HL-60/S4 treated with phorbol 12-myristate 13-acetate at 8.2 ng/mL for 4 days and 3 days (cell line): Measurements from ENCODE around the gene SLC39A11.

Source experiments
- in situ Hi-C: fragments of 300-500 bp; cut with MboI; formaldehyde crosslinking; loops from 2 replicates; pipeline ENCODE4 v1.15.0; 2022; ENCODE audit warnings: low sequenced_read_pairs

Gene SLC39A11

GRCh38 chr17:73045724-73046123, 46.8 kb downstream of the SLC39A11 start:
- in situ Hi-C loops = no loop called here

DNA sequence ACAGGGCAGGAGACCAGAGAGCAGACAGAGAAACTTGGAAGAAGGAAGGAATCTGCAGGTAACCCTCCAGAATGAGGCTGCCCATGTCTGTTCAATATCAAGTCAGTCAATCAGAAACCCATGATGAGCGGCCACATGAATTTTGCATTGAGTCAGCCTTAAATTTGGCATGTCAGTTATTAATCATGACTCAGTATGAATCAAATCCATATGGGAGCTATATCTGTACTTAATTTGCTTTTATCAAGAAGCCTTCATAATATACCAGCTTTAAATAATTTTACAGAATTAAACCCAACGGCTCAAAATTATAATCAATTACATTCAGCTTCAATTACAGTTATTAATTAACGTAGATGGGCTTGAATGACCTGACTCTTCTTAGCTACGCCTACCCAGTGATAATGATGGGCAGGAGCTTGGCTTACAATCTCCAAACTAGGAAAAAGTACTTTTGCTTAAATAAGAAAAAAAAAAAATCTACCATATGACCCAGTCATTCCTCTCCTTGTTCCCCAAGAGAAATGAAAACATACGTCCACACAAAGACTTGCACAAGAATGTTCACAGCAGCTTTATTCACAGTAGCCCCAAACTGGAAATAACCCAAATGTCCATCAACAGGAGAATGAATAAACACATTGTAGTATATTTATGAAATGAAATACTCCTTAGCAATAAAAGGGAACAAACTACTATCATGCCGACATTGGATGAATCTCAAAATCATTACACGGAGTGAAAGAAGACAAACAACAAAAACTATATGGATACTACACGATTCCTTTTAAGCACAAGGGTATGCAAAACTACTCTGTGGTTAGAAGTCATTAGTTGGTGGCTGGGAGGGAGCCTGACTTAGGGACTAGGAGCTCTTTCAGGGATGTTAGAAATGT, 48.6 kb downstream of the SLC39A11 start:
- in situ Hi-C loops = no loop called here

- in situ Hi-C loops = no loop called here
Measured at GRCh38 chr17:73042809-73043685, 49.4 kb downstream of the SLC39A11 start.

- in situ Hi-C loops = no loop called here
Measured at GRCh38 chr17:73042225-73042624, 50.3 kb downstream of the SLC39A11 start.

GRCh38 chr17:73039282-73039681, 53.2 kb downstream of the SLC39A11 start:
- in situ Hi-C loops = no loop called here

DNA sequence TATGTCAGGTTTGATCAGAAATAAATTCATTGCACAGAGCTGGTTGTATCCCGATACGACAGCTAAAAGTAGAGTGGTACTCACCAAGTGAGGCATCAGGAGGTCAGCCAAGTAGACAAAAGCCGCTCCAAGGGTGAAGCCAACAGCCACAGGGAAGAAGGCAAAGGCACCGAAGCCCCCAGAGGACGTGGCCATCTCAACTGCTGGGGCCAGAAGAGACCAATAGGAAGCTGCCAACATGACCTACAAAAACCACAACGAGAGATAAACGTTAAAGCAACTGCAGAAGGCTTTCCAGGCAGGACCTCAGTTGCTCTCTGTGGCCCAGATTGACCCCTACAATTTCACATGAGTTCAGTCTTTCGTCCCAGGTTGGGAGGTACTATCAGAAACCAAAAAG, 61.0 kb downstream of the SLC39A11 start:
- in situ Hi-C loops = no loop called here

DNA sequence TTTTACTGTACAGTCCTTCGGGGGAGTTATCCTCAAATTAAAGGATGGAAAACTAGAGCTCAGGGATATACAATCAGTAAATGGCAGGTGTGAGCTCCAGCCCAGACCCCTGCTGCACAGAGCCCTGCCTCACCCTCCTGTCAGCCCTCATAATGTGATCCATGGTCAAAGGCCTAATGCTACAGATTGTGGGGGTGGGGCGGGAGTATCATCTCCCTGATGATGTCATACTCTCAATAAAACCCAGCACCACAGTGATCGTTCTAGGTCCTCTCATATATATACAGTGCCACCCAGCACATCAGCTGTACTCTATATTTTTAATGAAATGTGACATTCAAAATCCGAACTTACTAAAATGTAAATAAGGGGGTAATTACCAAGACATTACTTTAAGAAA, 61.5 kb downstream of the SLC39A11 start:
- in situ Hi-C loops = no loop called here

DNA sequence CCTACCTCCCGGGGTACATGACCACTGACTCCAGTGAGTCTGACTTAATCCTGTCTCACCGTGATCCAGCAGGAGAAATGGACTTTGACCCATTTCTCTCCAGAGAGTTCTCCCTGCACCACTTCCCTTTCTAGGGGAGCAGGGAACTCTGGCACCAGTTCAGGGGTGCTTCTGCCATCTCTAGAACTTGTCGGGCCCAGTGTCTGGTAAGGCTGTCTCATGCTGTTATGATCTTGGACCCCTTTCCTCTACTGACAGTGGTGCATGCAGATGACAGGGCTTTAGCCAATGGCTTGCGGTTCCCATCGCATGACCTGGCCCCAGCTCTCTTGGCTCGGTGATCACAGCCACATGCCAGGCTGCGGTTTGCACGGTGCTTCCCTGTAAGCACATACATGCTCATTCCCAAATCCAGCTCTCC, 62.0 kb downstream of the SLC39A11 start:
- in situ Hi-C loops = no loop called here

DNA sequence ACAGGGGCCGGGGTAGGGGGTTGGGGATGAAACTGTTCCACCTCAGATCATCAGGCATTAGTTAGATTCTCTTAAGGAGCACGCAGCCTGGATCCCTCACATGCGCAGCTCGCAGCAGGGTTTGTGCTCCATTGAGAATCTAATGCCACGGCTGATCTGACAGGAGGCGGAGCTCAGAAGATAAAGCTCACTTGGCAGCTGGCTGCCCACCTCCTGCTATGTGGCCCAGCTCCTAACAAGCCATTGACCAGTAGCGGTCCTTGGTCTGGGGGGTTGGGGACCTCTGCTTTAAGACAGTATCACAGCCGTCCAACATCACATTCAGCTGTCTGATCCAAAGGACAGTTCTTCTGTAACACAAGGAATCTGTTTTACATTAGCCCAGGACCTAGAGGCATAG, 62.5 kb downstream of the SLC39A11 start:
- in situ Hi-C loops = no loop called here

DNA sequence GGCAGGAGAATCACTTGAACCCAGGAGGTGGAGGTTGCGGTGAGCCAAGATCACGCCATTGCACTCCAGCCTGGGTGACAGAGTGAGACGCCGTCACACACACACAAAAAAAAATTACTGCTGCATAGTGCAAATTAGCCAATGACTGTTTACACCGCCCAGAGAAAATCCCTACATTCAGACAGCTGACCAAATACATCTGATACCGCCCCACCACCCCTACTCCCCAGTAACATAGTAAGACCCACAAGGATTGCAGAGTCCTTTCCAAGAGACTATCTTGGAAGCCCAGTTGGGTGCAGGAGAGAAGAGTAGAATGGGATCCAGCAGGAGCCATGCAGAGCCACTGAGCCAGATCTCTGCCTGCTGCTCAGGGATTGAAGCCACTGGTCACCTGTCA, 63.5 kb downstream of the SLC39A11 start:
- in situ Hi-C loops = no loop called here

- in situ Hi-C loops = no loop called here
Measured at GRCh38 chr17:73028299-73028755, 64.2 kb downstream of the SLC39A11 start.

DNA sequence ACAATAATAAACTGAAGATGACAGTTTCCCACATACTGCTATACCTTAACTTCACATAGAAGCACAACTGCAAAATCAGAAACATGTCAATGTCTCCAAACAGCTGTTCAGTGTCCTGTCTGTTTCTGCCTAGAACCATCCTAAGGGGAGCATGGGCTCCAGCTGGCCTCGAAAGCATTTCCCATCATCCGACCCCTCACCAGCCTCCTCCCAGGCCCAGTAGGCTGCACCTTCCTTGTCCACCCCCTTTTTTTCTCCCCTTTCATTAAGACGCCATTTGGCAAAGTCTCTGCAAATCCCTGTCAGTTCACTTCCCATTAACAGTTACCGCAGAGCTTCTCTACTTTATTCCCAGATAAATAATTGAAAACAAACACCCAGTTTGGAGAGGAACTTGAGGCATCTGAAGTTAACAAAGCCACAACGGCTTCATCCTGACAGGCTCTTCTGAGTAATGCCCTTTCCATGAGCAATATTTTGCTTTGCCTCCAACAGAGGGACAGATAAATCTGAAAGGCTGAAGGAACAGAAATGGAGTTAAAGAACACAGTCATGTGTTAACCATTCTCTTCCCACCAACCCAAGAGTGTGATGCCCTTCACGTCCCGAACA, 65.3 kb downstream of the SLC39A11 start:
- in situ Hi-C loops = no loop called here

DNA sequence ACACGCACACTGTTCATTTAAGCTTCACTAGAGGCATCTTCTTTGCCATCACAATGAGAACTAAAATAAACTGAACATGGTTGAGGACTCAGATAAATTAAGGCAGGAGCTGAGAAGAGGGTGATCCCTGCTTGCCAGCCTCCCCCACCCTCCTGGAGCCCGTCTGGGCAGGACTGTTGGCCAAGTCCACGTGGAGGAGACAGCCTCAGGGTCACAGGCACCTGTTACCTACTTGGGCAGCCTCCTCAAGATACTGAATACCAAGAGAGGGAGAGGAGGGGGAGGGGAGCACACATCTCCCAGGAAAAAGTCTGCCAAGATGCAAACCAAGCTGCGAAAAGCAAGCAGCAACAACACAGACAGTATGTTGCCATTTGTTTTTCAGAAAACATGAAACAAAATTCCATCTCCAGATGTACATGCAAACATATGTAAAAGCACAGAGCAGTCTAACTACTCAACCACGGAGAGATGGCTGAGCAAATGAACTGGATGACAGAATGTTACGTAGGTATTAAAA, 67.4 kb downstream of the SLC39A11 start:
- in situ Hi-C loops = no loop called here

DNA sequence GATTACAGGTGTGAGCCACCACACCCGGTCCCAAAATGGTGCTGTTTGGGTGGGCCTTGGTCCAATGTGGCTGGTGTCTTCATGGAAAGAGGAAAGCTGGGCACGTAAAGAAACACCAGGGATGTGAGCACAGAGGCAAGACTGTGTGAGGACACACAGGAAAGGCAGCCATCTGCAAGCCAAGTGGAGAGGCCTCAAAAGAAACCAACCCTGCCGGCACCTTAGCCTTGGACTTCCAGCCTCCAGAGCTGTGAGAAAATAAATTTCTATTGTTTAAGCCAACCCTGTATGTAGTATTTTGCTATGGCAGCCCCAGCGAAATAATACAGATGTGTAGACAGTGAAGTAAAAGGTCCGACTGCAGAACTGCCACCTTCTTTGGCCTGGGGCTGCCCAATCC, 68.7 kb downstream of the SLC39A11 start:
- in situ Hi-C loops = no loop called here

- in situ Hi-C loops = no loop called here
Measured at GRCh38 chr17:73022694-73023093, 69.8 kb downstream of the SLC39A11 start.

DNA sequence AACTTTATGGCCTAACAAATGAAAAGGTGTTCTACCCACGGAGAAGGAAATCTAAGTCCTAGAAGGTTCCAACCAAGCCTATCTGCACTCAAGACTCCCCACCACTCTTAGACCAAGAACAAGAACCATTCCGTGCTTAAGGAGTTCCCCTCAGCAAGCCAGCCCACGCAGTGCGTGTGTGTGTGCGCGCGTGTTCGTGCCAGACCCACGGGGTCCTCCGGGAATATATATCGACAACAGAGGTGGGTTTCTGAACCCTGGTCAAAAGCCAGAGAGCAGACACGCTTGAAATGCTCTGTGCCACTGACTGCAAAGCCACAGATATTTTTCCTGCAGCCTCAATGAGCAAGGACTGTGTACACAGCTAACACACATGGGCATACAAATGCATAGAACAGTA, 70.7 kb downstream of the SLC39A11 start:
- in situ Hi-C loops = no loop called here

GRCh38 chr17:73020110-73020509, 72.4 kb downstream of the SLC39A11 start:
- in situ Hi-C loops = no loop called here

DNA sequence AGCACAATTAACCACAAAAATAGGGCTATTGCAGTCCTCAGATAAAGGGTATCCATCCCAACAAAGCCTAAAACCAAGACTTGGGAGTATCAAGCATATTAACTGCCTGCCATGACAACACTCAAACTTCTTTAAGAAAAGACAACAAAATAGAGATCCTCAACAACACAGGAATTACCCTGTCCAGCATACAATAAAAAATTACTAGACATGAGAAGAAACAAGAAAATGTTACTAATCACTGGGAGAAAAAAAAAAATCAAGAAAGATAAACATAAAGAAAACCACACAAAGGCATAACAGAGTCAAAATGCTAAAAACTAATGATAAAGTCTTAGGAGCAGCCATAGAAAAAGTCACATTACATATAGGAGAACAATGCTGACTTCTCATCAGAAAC, 73.9 kb downstream of the SLC39A11 start:
- in situ Hi-C loops = no loop called here

DNA sequence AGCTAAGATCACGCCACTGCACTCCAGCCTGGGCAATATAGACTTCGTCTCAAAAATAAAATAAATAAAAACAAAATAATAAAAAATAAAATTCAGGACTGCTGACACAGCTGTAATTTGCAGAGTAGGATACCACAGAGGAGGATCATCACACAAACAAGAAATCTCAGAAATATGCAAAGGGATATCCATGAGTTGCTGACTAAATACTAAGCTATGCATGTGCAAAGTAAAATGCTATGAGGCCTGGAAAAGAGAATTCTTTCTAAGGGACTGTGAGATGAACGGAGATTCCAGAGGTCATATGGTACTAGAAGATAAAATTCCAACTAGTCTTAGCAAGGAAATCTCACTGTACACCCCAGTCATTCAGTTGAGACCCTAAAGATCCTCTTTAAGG, 74.8 kb downstream of the SLC39A11 start:
- in situ Hi-C loops = no loop called here

- in situ Hi-C loops = no loop called here
Measured at GRCh38 chr17:73015722-73016276, 76.7 kb downstream of the SLC39A11 start.
